HEK293 (cell line): ENCODE results near the gene GNB2.

Source experiments
- GFI1B ChIP-seq: fragments of 450-650 bp; formaldehyde crosslinking; IDR thresholded peaks from 2 replicates; pipeline ENCODE4 v1.5.1; 2016; ENCODE audit warnings: missing biosample characterization, missing genetic modification characterization
- KLF10 ChIP-seq: fragments of 450-650 bp; IDR thresholded peaks from 2 replicates; pipeline ENCODE4 v1.5.1; 2018; ENCODE audit warnings: missing biosample characterization, mild to moderate bottlenecking, missing genetic modification characterization
- MEIS1 ChIP-seq: sonication (generic); formaldehyde crosslinking; IDR thresholded peaks from 2 replicates; pipeline ENCODE4 v1.8.1; 2022; ENCODE audit warnings: missing genetic modification reagents, mild to moderate bottlenecking, borderline replicate concordance
- PRDM1 ChIP-seq: fragments of 450-650 bp; formaldehyde crosslinking; IDR thresholded peaks from 2 replicates; pipeline ENCODE4; 2016; ENCODE audit warnings: missing biosample characterization, missing genetic modification characterization
- PRDM2 ChIP-seq: fragments of 450-650 bp; formaldehyde crosslinking; IDR thresholded peaks from 2 replicates; pipeline ENCODE4 v1.5.1; 2016; ENCODE audit warnings: missing biosample characterization, missing genetic modification characterization, borderline replicate concordance
- PRDM6 ChIP-seq: fragments of 450-650 bp; formaldehyde crosslinking; IDR thresholded peaks from 2 replicates; pipeline ENCODE4 v1.5.1; 2017; ENCODE audit warnings: missing biosample characterization, missing genetic modification characterization
- SP3 ChIP-seq: fragments of 450-650 bp; formaldehyde crosslinking; IDR thresholded peaks from 2 replicates; pipeline ENCODE4 v1.5.1; 2016; ENCODE audit warnings: missing biosample characterization, missing genetic modification characterization
- TRIM28 ChIP-seq: IDR thresholded peaks from 2 replicates; pipeline ENCODE4 v1.6.1; 2011; ENCODE audit warnings: low read length, control low read depth, borderline replicate concordance
- ZBTB1 ChIP-seq: fragments of 450-650 bp; formaldehyde crosslinking; IDR thresholded peaks from 2 replicates; pipeline ENCODE4 v1.5.1; 2016; ENCODE audit warnings: missing biosample characterization, missing genetic modification characterization
- ZBTB26 ChIP-seq: fragments of 450-650 bp; formaldehyde crosslinking; optimal IDR thresholded peaks from 2 replicates; pipeline ENCODE3; 2016; ENCODE audit warnings: missing biosample characterization, mild to moderate bottlenecking, missing genetic modification characterization
- ZFP37 ChIP-seq: fragments of 450-650 bp; formaldehyde crosslinking; IDR thresholded peaks from 2 replicates; pipeline ENCODE4 v1.5.1; 2016; ENCODE audit warnings: missing biosample characterization, missing genetic modification characterization
- ZFP69B ChIP-seq: fragments of 450-650 bp; formaldehyde crosslinking; IDR thresholded peaks from 2 replicates; pipeline ENCODE4 v1.5.1; 2016; ENCODE audit warnings: missing biosample characterization, missing genetic modification characterization
- ZNF2 ChIP-seq: fragments of 450-650 bp; formaldehyde crosslinking; IDR thresholded peaks from 2 replicates; pipeline ENCODE4 v1.5.1; 2016; ENCODE audit warnings: missing biosample characterization, missing genetic modification characterization
- ZNF202 ChIP-seq: fragments of 450-650 bp; formaldehyde crosslinking; IDR thresholded peaks from 2 replicates; pipeline ENCODE4 v1.5.1; 2016; ENCODE audit warnings: missing biosample characterization, missing genetic modification characterization, borderline replicate concordance
- ZNF214 ChIP-seq: fragments of 450-650 bp; formaldehyde crosslinking; IDR thresholded peaks from 2 replicates; pipeline ENCODE4 v1.5.1; 2017; ENCODE audit warnings: missing biosample characterization, mild to moderate bottlenecking, missing genetic modification characterization, borderline replicate concordance
- ZNF221 ChIP-seq: fragments of 450-650 bp; formaldehyde crosslinking; IDR thresholded peaks from 2 replicates; pipeline ENCODE4 v1.5.1; 2017; ENCODE audit warnings: missing biosample characterization, missing genetic modification characterization, borderline replicate concordance
- ZNF529 ChIP-seq: fragments of 450-650 bp; formaldehyde crosslinking; IDR thresholded peaks from 2 replicates; pipeline ENCODE4 v1.5.1; 2017; ENCODE audit warnings: missing genetic modification characterization, missing biosample characterization; ENCODE audit not compliant: insufficient replicate concordance
- ZNF555 ChIP-seq: fragments of 450-650 bp; formaldehyde crosslinking; conservative IDR thresholded peaks from 2 replicates; pipeline ENCODE4 v1.5.1; 2017; ENCODE audit warnings: missing biosample characterization, mild to moderate bottlenecking, missing genetic modification characterization, inconsistent platforms
- ZNF558 ChIP-seq: fragments of 450-650 bp; formaldehyde crosslinking; IDR thresholded peaks from 2 replicates; pipeline ENCODE4 v1.5.1; 2016; ENCODE audit warnings: missing biosample characterization, missing genetic modification characterization
- ZNF580 ChIP-seq: fragments of 450-650 bp; formaldehyde crosslinking; IDR thresholded peaks from 2 replicates; pipeline ENCODE4 v1.5.1; 2016; ENCODE audit warnings: missing biosample characterization, missing genetic modification characterization
- ZNF610 ChIP-seq: fragments of 450-650 bp; formaldehyde crosslinking; IDR thresholded peaks from 2 replicates; pipeline ENCODE4 v1.5.1; 2016; ENCODE audit warnings: missing biosample characterization, missing genetic modification characterization, borderline replicate concordance
- ZNF639 ChIP-seq: fragments of 450-650 bp; formaldehyde crosslinking; IDR thresholded peaks from 2 replicates; pipeline ENCODE4 v1.5.1; 2016; ENCODE audit warnings: missing biosample characterization, missing genetic modification characterization
- ZNF645 ChIP-seq: fragments of 450-650 bp; formaldehyde crosslinking; IDR thresholded peaks from 2 replicates; pipeline ENCODE4; 2016; ENCODE audit warnings: missing biosample characterization, missing genetic modification characterization
- ZNF701 ChIP-seq: fragments of 450-650 bp; formaldehyde crosslinking; IDR thresholded peaks from 2 replicates; pipeline ENCODE4 v1.5.1; 2016; ENCODE audit warnings: missing biosample characterization, missing genetic modification characterization
- ZNF768 ChIP-seq: fragments of 450-650 bp; formaldehyde crosslinking; IDR thresholded peaks from 2 replicates; pipeline ENCODE4 v1.5.1; 2018; ENCODE audit warnings: missing biosample characterization, mild to moderate bottlenecking, missing genetic modification characterization
- ZNF792 ChIP-seq: fragments of 450-650 bp; formaldehyde crosslinking; IDR thresholded peaks from 2 replicates; pipeline ENCODE4 v1.5.1; 2016; ENCODE audit warnings: missing biosample characterization, missing genetic modification characterization
- ZNF830 ChIP-seq: fragments of 450-650 bp; IDR thresholded peaks from 2 replicates; pipeline ENCODE4 v1.5.0; 2018; ENCODE audit warnings: missing biosample characterization, missing genetic modification characterization, low read depth, mild to moderate bottlenecking, moderate library complexity
- ZSCAN23 ChIP-seq: fragments of 450-650 bp; formaldehyde crosslinking; IDR thresholded peaks from 2 replicates; pipeline ENCODE4 v1.5.1; 2016; ENCODE audit warnings: missing biosample characterization, missing genetic modification characterization
- ZXDB ChIP-seq: fragments of 450-650 bp; formaldehyde crosslinking; IDR thresholded peaks from 2 replicates; pipeline ENCODE4 v1.5.1; 2016; ENCODE audit warnings: missing biosample characterization, missing genetic modification characterization

The GNB2 gene

GRCh38 chr7:100655908-100656674 lies 17.4 kb upstream of the GNB2 start, which contains the start of gene ACTL6B (continued):
- TF ChIP-seq KLF10 (tag by site-specific recombination) (peak; percentile 89), PRDM6 (tag by site-specific recombination) (no peak), ZNF639 (tag by site-specific recombination) (no peak), ZNF830 (no peak), ZNF214 (tag by site-specific recombination) (no peak), ZNF645 (tag by site-specific recombination) (no peak), ZNF221 (no peak), ZNF529 (tag by site-specific recombination) (no peak), GFI1B (tag by site-specific recombination) (no peak), ZFP37 (tag by site-specific recombination) (no peak), ZNF701 (tag by site-specific recombination) (no peak), ZNF2 (tag by site-specific recombination) (peak; percentile 34; the same call in 1 of the 2 replicates), SP3 (tag by site-specific recombination) (peak; percentile 68), ZFP69B (tag by site-specific recombination) (no peak), ZNF610 (tag by site-specific recombination) (no peak), ZNF768 (tag by site-specific recombination) (no peak), MEIS1 (CRISPR knock-in tag) (no peak), ZBTB26 (tag by site-specific recombination) (peak; percentile 62), ZNF202 (no peak), ZNF792 (tag by site-specific recombination) (no peak), ZXDB (tag by site-specific recombination) (0 out of 2 replicates have a peak, but pooled peaks have one; percentile 23), ZNF580 (tag by site-specific recombination) (no peak), TRIM28 (no peak), PRDM2 (tag by site-specific recombination) (no peak), ZNF558 (tag by site-specific recombination) (no peak), ZBTB1 (tag by site-specific recombination) (0 out of 2 replicates have a peak, but pooled peaks have one; percentile 13), ZSCAN23 (tag by site-specific recombination) (no peak), PRDM1 (tag by site-specific recombination) (no peak), ZNF555 (tag by site-specific recombination) (no peak)
